K562 (cell line): Measurements from ENCODE around the gene CNGA1. TPM values are rescaled to one million over a fixed set of nuclear protein-coding genes. Genes with fewer than 3 reads are reported as not detected.
A peak's percentile ranks its signal among the peaks of the same experiment; 100 is the strongest.

Experiments
- ATF1 ChIP-seq, 2 experiments: fragments of 450-650 bp in 1 of 2; IDR thresholded peaks; 2 replicates each; pipeline ENCODE4 v1.6.1; 2016; ENCODE audit warnings: missing compliant biosample characterization in 1 of 2, missing genetic modification characterization in 1 of 2
- BCL6 ChIP-seq: fragments of 250-450 bp; sonication (Bioruptor Pico); IDR thresholded peaks from 2 replicates; pipeline ENCODE4 v1.4.0; 2020
- BHLHE40 ChIP-seq: IDR thresholded peaks from 2 replicates; pipeline ENCODE4 v1.6.1; 2011; ENCODE audit warnings: low read length, improper control_type of control experiment
- ETS2 ChIP-seq: IDR thresholded peaks from 2 replicates; pipeline ENCODE4 v1.6.1; 2016; ENCODE audit warnings: borderline replicate concordance, missing genetic modification characterization, mild to moderate bottlenecking, moderate library complexity, missing compliant biosample characterization; ENCODE audit not compliant: poor library complexity, severe bottlenecking
- HBP1 ChIP-seq: fragments of 450-650 bp; formaldehyde crosslinking; IDR thresholded peaks from 2 replicates; pipeline ENCODE4 v1.4.0; 2022; ENCODE audit warnings: missing genetic modification characterization
- HMBOX1 ChIP-seq: sonication (generic); IDR thresholded peaks from 2 replicates; pipeline ENCODE4 v1.6.1; 2016
- HNRNPH1 ChIP-seq: fragments of 200-400 bp; formaldehyde crosslinking; optimal IDR thresholded peaks from 2 replicates; pipeline ENCODE3; 2017; ENCODE audit warnings: low read depth, mild to moderate bottlenecking, low read length, moderate library complexity
- HNRNPUL1 ChIP-seq: fragments of 200-400 bp; formaldehyde crosslinking; IDR thresholded peaks from 2 replicates; pipeline ENCODE4 v1.6.1; 2017; ENCODE audit warnings: low read length
- MCM5 ChIP-seq: fragments of 450-650 bp; IDR thresholded peaks from 2 replicates; pipeline ENCODE4 v1.6.1; 2016; ENCODE audit warnings: low read depth
- NR2F6 ChIP-seq: fragments of 450-650 bp; formaldehyde crosslinking; IDR thresholded peaks from 2 replicates; pipeline ENCODE4 v1.4.0; 2020; ENCODE audit warnings: mild to moderate bottlenecking
- PHTF2 ChIP-seq: fragments of 250-450 bp; sonication (Bioruptor Pico); IDR thresholded peaks from 2 replicates; pipeline ENCODE4 v1.5.0; 2021; ENCODE audit warnings: mild to moderate bottlenecking
- SAFB2 ChIP-seq: fragments of 200-400 bp; formaldehyde crosslinking; IDR thresholded peaks from 2 replicates; pipeline ENCODE4 v1.6.1; 2018; ENCODE audit warnings: borderline replicate concordance, low read length, low read depth, moderate library complexity; ENCODE audit not compliant: severe bottlenecking
- YBX1 ChIP-seq: fragments of 450-650 bp; IDR thresholded peaks from 2 replicates; pipeline ENCODE4 v1.7.1; 2016; ENCODE audit warnings: mild to moderate bottlenecking
- ZBTB5 ChIP-seq: fragments of 450-650 bp; IDR thresholded peaks from 2 replicates; pipeline ENCODE4 v1.6.1; 2017; ENCODE audit warnings: antibody characterized with exemption
- ZBTB7A ChIP-seq: IDR thresholded peaks from 2 replicates; pipeline ENCODE4 v1.6.1; 2011; ENCODE audit warnings: low read depth, mild to moderate bottlenecking, low read length, moderate library complexity, borderline replicate concordance; ENCODE audit not compliant: control insufficient read depth
- ZNF121 ChIP-seq: sonication (generic); formaldehyde crosslinking; conservative IDR thresholded peaks from 2 replicates; pipeline ENCODE4 v1.8.0; 2022; ENCODE audit warnings: missing genetic modification reagents
- ZNF57 ChIP-seq: fragments of 450-650 bp; formaldehyde crosslinking; IDR thresholded peaks from 2 replicates; pipeline ENCODE4 v1.4.0; 2020; ENCODE audit warnings: mild to moderate bottlenecking, moderate library complexity
- polyA plus RNA-seq, 8 experiments: library from polyadenylated mRNA; depleted of rRNA in 4 of 8; stranded (reverse) in 5 of 8; unstranded in 3 of 8; fragments of >200 nt; fragmentation: Nextera tagmentation in 2 of 8; fragmentation: Illumina TruSeq in 1 of 8; extraction: Ambion mirVana in 2 of 8; extraction: Trizol in 1 of 8; gene quantifications; 2 replicates each; pipeline versions ENCODE4 v1.2.1 to v1.2.3, GENCODE V29; 2011 to 2014; ENCODE audit warnings: inconsistent platforms in 1 of 8, missing spikeins in 1 of 8
- total RNA-seq, 7 experiments: library from RNA; depleted of rRNA in 6 of 7; stranded (reverse); fragments of >200 nt in 6 of 7; fragmentation: Illumina TruSeq in 2 of 7; extraction: Trizol in 2 of 7; gene quantifications; 2 replicates each; pipeline versions ENCODE4 v1.2.1 to v1.2.3, GENCODE V29; 2011 to 2021; ENCODE audit warnings: low replicate concordance in 1 of 7

CNGA1 gene
- total and polyA plus RNA-seq, 9 of the 15 experiments (the other 6 are each of a cell fraction or from before 2014, with no cell fraction given), result 0.03 to 0.29 (median 0.04) TPM; not detected in 5

- TF ChIP-seq ZBTB5, result no peak
- no peak for TF ChIP-seq BCL6
- TF ChIP-seq MCM5, result no peak
- no peak for TF ChIP-seq YBX1
- no peak for TF ChIP-seq HNRNPH1
- no peak for TF ChIP-seq HBP1 (CRISPR knock-in tag)
- TF ChIP-seq HMBOX1, result no peak
- no peak for TF ChIP-seq ZNF121 (CRISPR knock-in tag)
- TF ChIP-seq ZNF57 (CRISPR knock-in tag), result no peak
- TF ChIP-seq ETS2, result no peak
- no peak for TF ChIP-seq HNRNPUL1
- TF ChIP-seq SAFB2, result no peak
- TF ChIP-seq ATF1 (CRISPR knock-in tag; IDR thresholded peaks at IDR 0.05), result no peak
- 0 out of 2 replicates have a peak, but pooled peaks have one; percentile 11 for TF ChIP-seq ATF1 (tag; IDR thresholded peaks at IDR 0.05)
- no peak for TF ChIP-seq BHLHE40
- no peak for TF ChIP-seq NR2F6 (CRISPR knock-in tag)
- TF ChIP-seq PHTF2 (CRISPR knock-in tag), result no peak
- 0 out of 2 replicates have a peak, but pooled peaks have one; percentile 29 for TF ChIP-seq ZBTB7A
These were observed 659 bp upstream of the CNGA1 start (continued) for GRCh38 chr4:48017108-48017571.
